Hepatocyte (in vitro differentiated cells): ENCODE data around the gene PFKL.

Experiments used
- EZH2phosphoT487 ChIP-seq: fragments of 200-600 bp; sonication (generic); IDR thresholded peaks from one replicate; pipeline ENCODE4 v1.6.1; 2018; ENCODE audit warnings: antibody characterized with exemption, mild to moderate bottlenecking, low read depth, moderate library complexity; ENCODE audit not compliant: unreplicated experiment, severe bottlenecking
- TF ChIP-seq, protein P1 (sequence below): fragments of 200-600 bp; sonication (generic); IDR thresholded peaks from 2 replicates; pipeline ENCODE4 v1.5.1; 2016; ENCODE audit warnings: antibody characterized with exemption, mild to moderate bottlenecking; ENCODE audit not compliant: poor library complexity

GRCh38 chr21:44364151-44365053, 64.5 kb downstream of the PFKL start:
- TF ChIP-seq EZH2phosphoT487 = no peak
- TF ChIP-seq, protein P1, sequence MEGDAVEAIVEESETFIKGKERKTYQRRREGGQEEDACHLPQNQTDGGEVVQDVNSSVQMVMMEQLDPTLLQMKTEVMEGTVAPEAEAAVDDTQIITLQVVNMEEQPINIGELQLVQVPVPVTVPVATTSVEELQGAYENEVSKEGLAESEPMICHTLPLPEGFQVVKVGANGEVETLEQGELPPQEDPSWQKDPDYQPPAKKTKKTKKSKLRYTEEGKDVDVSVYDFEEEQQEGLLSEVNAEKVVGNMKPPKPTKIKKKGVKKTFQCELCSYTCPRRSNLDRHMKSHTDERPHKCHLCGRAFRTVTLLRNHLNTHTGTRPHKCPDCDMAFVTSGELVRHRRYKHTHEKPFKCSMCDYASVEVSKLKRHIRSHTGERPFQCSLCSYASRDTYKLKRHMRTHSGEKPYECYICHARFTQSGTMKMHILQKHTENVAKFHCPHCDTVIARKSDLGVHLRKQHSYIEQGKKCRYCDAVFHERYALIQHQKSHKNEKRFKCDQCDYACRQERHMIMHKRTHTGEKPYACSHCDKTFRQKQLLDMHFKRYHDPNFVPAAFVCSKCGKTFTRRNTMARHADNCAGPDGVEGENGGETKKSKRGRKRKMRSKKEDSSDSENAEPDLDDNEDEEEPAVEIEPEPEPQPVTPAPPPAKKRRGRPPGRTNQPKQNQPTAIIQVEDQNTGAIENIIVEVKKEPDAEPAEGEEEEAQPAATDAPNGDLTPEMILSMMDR = no peak
